Uterus (tissue), 2 donors: ENCODE measurements around the gene SEL1L.

Experiments used
- POLR2A ChIP-seq, 2 donors: fragments of 450-650 bp; IDR thresholded peaks; one replicate each; pipeline ENCODE4 v1.6.1; 2016; ENCODE audit warnings: antibody characterized with exemption in 2 of 2, mild to moderate bottlenecking in 1 of 2, moderate library complexity in 1 of 2
- TF ChIP-seq, protein P1 (sequence below), 4 experiments: fragments of 200-600 bp in 2 of 4; fragments of 450-650 bp in 2 of 4; sonication (generic) in 2 of 4; IDR thresholded peaks; one replicate each; pipeline ENCODE4 v1.5.1; 2016 to 2019; ENCODE audit warnings: antibody characterized with exemption in 4 of 4, mild to moderate bottlenecking in 2 of 4, moderate library complexity in 1 of 4

- TF ChIP-seq, protein P1, sequence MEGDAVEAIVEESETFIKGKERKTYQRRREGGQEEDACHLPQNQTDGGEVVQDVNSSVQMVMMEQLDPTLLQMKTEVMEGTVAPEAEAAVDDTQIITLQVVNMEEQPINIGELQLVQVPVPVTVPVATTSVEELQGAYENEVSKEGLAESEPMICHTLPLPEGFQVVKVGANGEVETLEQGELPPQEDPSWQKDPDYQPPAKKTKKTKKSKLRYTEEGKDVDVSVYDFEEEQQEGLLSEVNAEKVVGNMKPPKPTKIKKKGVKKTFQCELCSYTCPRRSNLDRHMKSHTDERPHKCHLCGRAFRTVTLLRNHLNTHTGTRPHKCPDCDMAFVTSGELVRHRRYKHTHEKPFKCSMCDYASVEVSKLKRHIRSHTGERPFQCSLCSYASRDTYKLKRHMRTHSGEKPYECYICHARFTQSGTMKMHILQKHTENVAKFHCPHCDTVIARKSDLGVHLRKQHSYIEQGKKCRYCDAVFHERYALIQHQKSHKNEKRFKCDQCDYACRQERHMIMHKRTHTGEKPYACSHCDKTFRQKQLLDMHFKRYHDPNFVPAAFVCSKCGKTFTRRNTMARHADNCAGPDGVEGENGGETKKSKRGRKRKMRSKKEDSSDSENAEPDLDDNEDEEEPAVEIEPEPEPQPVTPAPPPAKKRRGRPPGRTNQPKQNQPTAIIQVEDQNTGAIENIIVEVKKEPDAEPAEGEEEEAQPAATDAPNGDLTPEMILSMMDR (IDR thresholded peaks at IDR 0.05), result no peak
- TF ChIP-seq POLR2A (IDR thresholded peaks at IDR 0.05), result no peak
These were observed 479 bp downstream of the SEL1L start for GRCh38 chr14:81533212-81533535.
